PC-9 (cell line): ENCODE measurements around the gene FFAR3.

ENCODE experiments used
- EZH2 ChIP-seq: fragments of 200-600 bp; sonication (generic); IDR thresholded peaks from 2 replicates; pipeline ENCODE4 v1.8.0; 2017; ENCODE audit warnings: antibody characterized with exemption, low read depth
- TF ChIP-seq, protein P1 (sequence below): fragments of 200-600 bp; sonication (generic); conservative IDR thresholded peaks from 2 replicates; pipeline ENCODE4 v1.6.1; 2017; ENCODE audit warnings: mixed run types, antibody characterized with exemption, mild to moderate bottlenecking, moderate library complexity

DNA sequence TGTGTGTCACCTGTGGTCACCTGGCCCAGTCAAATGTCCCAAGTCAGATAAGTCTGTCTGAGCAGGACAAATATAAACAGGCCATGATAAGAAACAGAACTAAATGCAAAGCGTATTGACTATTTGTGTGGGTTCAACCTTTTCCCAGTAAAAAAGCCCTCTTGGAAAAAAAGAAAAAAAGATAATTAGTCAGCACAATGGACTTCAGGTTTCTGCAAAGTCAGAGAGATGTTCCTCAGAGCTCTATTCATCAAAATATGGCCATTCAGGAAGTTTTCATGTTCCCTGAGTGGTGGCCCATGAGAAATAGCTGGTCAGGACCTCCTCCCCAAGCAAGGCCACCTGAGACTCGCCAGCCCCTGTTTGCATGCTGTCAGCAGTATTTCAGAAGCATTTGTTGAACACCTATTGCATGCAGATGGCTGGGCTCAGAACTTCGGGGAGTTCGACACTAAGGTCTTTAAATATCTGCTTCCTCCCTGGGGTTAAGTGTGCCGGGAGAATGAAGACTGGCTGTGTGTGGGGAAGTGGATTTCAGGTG lies 2.7 kb downstream of the FFAR3 start:
- TF ChIP-seq, protein P1, sequence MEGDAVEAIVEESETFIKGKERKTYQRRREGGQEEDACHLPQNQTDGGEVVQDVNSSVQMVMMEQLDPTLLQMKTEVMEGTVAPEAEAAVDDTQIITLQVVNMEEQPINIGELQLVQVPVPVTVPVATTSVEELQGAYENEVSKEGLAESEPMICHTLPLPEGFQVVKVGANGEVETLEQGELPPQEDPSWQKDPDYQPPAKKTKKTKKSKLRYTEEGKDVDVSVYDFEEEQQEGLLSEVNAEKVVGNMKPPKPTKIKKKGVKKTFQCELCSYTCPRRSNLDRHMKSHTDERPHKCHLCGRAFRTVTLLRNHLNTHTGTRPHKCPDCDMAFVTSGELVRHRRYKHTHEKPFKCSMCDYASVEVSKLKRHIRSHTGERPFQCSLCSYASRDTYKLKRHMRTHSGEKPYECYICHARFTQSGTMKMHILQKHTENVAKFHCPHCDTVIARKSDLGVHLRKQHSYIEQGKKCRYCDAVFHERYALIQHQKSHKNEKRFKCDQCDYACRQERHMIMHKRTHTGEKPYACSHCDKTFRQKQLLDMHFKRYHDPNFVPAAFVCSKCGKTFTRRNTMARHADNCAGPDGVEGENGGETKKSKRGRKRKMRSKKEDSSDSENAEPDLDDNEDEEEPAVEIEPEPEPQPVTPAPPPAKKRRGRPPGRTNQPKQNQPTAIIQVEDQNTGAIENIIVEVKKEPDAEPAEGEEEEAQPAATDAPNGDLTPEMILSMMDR, result no peak
- TF ChIP-seq EZH2, result no peak
